MM.1S (cell line): ENCODE measurements around the gene SH3RF3.

ENCODE experiments used
- DNase-seq: peaks from one replicate; pipeline ENCODE4 v3.0.0-alpha.2; 2015
- H2AFZ ChIP-seq: fragments of 300-600 bp; sonication (generic); 2 replicates; pipeline ENCODE4 v1.6.0; 2016; ENCODE audit warnings: antibody characterized with exemption, low read length
- H3F3A ChIP-seq: fragments of 300-600 bp; sonication (generic); 2 replicates; pipeline ENCODE4 v1.6.1; 2016; ENCODE audit warnings: mild to moderate bottlenecking, antibody characterized with exemption, low read length, moderate library complexity, mixed read lengths; ENCODE audit not compliant: insufficient read depth
- H3K27ac ChIP-seq: fragments of 300-600 bp; sonication (generic); 2 replicates; pipeline ENCODE4 v1.5.1; 2016; ENCODE audit warnings: mild to moderate bottlenecking, low read length
- H3K27me3 ChIP-seq: fragments of 300-600 bp; sonication (generic); replicated peaks from 2 replicates; pipeline ENCODE4 v1.6.0; 2016; ENCODE audit warnings: low read length; ENCODE audit not compliant: insufficient read depth
- H3K36me3 ChIP-seq: fragments of 300-600 bp; sonication (generic); replicated peaks from 2 replicates; pipeline ENCODE4 v1.6.1; 2016; ENCODE audit warnings: mild to moderate bottlenecking, low read length, mixed read lengths; ENCODE audit not compliant: insufficient read depth
- H3K4me1 ChIP-seq: fragments of 300-600 bp; sonication (generic); 2 replicates; pipeline ENCODE4 v1.6.1; 2016; ENCODE audit warnings: low read length, mixed read lengths
- H3K4me2 ChIP-seq: fragments of 300-600 bp; sonication (generic); 2 replicates; pipeline ENCODE4 v1.6.0; 2016; ENCODE audit warnings: low read depth, low read length
- H3K4me3 ChIP-seq: fragments of 300-600 bp; sonication (generic); 2 replicates; pipeline ENCODE4 v1.5.1; 2016; ENCODE audit warnings: low read length, mixed read lengths
- H3K79me2 ChIP-seq: fragments of 300-600 bp; sonication (generic); 2 replicates; pipeline ENCODE4 v1.6.1; 2016; ENCODE audit warnings: mixed run types, low read length, mixed read lengths
- H3K9ac ChIP-seq: fragments of 300-600 bp; sonication (generic); 2 replicates; pipeline ENCODE4 v1.6.1; 2016; ENCODE audit warnings: low read length, mixed read lengths
- H3K9me2 ChIP-seq: fragments of 300-600 bp; sonication (generic); replicated peaks from 2 replicates; pipeline ENCODE4 v1.6.1; 2016; ENCODE audit warnings: mild to moderate bottlenecking, low read length, mixed read lengths; ENCODE audit not compliant: insufficient read depth
- H3K9me3 ChIP-seq: fragments of 300-600 bp; sonication (generic); replicated peaks from 2 replicates; pipeline ENCODE4 v1.6.1; 2016; ENCODE audit warnings: mild to moderate bottlenecking, low read length, mixed read lengths; ENCODE audit not compliant: insufficient read depth
- H4K20me1 ChIP-seq: fragments of 300-600 bp; sonication (generic); 2 replicates; pipeline ENCODE4 v1.6.1; 2016; ENCODE audit warnings: mild to moderate bottlenecking, low read length, moderate library complexity, mixed read lengths; ENCODE audit not compliant: insufficient read depth
- CTCF ChIP-seq: fragments of 300-600 bp; sonication (generic); IDR thresholded peaks from 2 replicates; pipeline ENCODE4 v1.5.1; 2016; ENCODE audit warnings: antibody characterized with exemption, low read length, mixed read lengths
- EZH2 ChIP-seq: fragments of 300-600 bp; sonication (generic); optimal IDR thresholded peaks from 2 replicates; pipeline ENCODE3; 2017; ENCODE audit warnings: low read depth, mild to moderate bottlenecking, antibody characterized with exemption, low read length, mixed read lengths
- EZH2phosphoT487 ChIP-seq: fragments of 300-600 bp; sonication (generic); IDR thresholded peaks from 2 replicates; pipeline ENCODE4 v1.6.1; 2018; ENCODE audit warnings: antibody characterized with exemption, low read length

SH3RF3 gene

GRCh38 chr2:109545828-109546713 is 417.1 kb downstream of the SH3RF3 start:
- Histone ChIP-seq H2AFZ (no peak overlapping the region), H3K27ac (no peak overlapping the region), H3K9me2 (no peaks in the 10 kb centered on the region), H3F3A (peaks cover 7% of the 10 kb centered on the region; the same call in 1 of the 2 replicates), H4K20me1 (no peaks in the 10 kb centered on the region), H3K4me3 (no peak overlapping the region), H3K9me3 (no peaks in the 10 kb centered on the region), H3K79me2 (no peaks in the 10 kb centered on the region), H3K4me1 (no peaks in the 10 kb centered on the region), H3K36me3 (no peaks in the 10 kb centered on the region), H3K4me2 (no peak overlapping the region), H3K27me3 (no peaks in the 10 kb centered on the region), H3K9ac (no peak overlapping the region)
- TF ChIP-seq CTCF (peak; percentile 85), EZH2phosphoT487 (no peak)
- DNase-seq = peak; percentile 57

GRCh38 chr2:109547280-109547679 is 418.3 kb downstream of the SH3RF3 start:
- Histone ChIP-seq H3K36me3 (no peaks in the 10 kb centered on the region), H3K9ac (no peak overlapping the region), H2AFZ (no peak overlapping the region), H3K4me1 (no peaks in the 10 kb centered on the region), H3K9me3 (no peaks in the 10 kb centered on the region), H3K4me2 (no peak overlapping the region), H3F3A (peaks cover 7% of the 10 kb centered on the region; the same call in 1 of the 2 replicates), H3K27ac (no peak overlapping the region), H3K4me3 (no peak overlapping the region), H3K27me3 (no peaks in the 10 kb centered on the region), H3K9me2 (no peaks in the 10 kb centered on the region), H4K20me1 (no peaks in the 10 kb centered on the region), H3K79me2 (no peaks in the 10 kb centered on the region)
- no peak for DNase-seq
- TF ChIP-seq EZH2 = no peak
- TF ChIP-seq EZH2phosphoT487 = no peak
- no peak for TF ChIP-seq CTCF

- H3K9ac ChIP-seq = no peak overlapping the region
- H3K27ac ChIP-seq = no peak overlapping the region
- no peak for TF ChIP-seq EZH2
- TF ChIP-seq EZH2phosphoT487 = no peak
- no peak for TF ChIP-seq CTCF
- H3K36me3 ChIP-seq = no peaks in the 10 kb centered on the region
- H3K9me2 ChIP-seq = no peaks in the 10 kb centered on the region
- no peaks in the 10 kb centered on the region for H3K27me3 ChIP-seq
- H3K4me1 ChIP-seq = no peaks in the 10 kb centered on the region
- no peak overlapping the region for H3K4me3 ChIP-seq
- H2AFZ ChIP-seq = no peak overlapping the region
- no peaks in the 10 kb centered on the region for H4K20me1 ChIP-seq
- no peak for DNase-seq
- H3F3A ChIP-seq = peaks cover 7% of the 10 kb centered on the region; the same call in 1 of the 2 replicates
- no peak overlapping the region for H3K4me2 ChIP-seq
- no peaks in the 10 kb centered on the region for H3K9me3 ChIP-seq
- H3K79me2 ChIP-seq = no peaks in the 10 kb centered on the region
Observed at GRCh38 chr2:109549016-109549590, 420.1 kb downstream of the SH3RF3 start.
